ENCODE measurements around the gene COL20A1.

The COL20A1 gene

DNA sequence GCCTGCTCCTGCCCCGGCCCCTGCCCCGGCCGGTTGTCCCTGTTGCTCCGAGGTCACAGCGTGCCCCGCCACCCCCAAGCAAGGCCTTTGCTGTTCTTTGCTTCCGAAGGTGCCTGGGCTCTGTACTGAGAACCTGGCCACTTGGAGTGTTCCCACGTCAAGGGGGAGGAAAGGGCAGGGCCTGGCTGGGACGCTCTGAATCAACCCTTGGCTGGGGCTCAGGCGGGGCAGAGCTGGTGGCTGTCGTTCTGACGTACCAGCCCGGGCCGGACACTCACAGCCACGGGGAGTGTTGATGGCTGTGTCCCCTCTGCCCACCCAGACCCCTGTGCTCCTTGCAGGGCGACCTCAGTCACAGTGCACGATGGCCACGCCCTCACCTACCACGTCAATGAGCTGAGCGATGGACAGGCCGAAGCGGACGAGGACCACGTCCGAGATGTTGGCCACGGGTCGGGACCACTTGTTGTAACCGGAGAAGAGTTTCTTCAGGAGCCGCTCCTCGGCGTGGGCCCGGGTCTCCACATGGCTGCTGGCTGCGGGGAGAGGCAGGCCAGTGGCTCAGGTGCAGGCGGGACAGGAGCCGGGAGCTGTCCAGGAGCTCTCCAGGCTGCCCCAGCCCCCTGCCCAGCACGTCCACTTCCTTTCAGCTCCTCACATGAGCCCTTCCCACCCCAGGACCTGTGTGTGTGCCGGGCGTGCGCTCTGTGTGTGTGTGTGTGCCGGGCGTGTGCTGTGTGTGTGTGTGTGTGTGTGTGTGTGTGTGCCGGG is 66.4 kb downstream of the COL20A1 start:
- TF ChIP-seq, protein P1, sequence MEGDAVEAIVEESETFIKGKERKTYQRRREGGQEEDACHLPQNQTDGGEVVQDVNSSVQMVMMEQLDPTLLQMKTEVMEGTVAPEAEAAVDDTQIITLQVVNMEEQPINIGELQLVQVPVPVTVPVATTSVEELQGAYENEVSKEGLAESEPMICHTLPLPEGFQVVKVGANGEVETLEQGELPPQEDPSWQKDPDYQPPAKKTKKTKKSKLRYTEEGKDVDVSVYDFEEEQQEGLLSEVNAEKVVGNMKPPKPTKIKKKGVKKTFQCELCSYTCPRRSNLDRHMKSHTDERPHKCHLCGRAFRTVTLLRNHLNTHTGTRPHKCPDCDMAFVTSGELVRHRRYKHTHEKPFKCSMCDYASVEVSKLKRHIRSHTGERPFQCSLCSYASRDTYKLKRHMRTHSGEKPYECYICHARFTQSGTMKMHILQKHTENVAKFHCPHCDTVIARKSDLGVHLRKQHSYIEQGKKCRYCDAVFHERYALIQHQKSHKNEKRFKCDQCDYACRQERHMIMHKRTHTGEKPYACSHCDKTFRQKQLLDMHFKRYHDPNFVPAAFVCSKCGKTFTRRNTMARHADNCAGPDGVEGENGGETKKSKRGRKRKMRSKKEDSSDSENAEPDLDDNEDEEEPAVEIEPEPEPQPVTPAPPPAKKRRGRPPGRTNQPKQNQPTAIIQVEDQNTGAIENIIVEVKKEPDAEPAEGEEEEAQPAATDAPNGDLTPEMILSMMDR (IDR thresholded peaks at IDR 0.05) = no peak
- TF ChIP-seq ZFX (IDR thresholded peaks at IDR 0.05; ENCODE audit: borderline replicate concordance) = no peak
- H3K27ac ChIP-seq = no peak overlapping the region

DNA sequence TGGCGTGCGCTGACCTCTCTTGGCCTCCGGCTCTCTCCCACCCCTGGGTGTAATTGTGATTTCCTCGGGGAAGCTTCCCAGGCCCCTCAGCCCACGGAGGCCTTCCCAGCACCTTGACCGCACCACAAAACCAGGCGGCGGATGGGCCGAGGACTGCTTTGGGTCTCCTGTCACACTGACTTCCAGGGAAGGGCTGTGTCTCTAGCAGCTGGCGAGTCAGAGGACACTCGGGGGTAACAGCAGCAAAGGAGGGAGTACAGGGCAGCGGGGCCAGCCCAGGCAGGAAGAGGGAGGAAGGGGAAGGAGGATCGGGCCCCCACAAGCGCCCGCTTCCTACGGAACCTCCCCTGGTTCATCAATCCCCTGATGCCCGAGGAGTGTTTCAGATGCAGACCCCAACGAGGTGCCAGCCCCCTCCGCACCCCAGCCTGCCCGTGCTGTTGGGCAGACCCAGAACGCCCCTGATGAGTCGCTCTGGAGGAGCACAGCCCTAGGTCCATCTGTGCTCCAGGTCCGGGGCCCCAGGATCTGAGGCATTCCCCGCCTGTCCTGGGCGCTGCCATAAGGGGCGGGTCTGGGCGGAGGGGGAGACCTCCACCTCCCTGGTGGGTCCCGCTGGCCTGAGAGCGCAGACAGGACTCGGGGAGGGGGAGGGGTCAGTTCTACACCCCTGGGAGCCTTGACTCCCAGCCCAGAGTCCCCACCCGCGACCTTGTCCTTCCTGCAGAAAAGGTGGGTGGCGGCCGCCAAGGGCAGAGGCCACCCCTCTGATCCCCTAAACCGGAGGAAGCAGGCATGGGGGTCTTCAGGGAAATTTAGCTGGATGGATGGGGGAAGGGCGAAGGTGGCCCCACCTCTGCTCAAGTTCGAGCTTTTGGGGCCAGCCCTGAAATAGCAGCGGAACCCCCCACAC is 67.2 kb downstream of the COL20A1 start:
- no peak for TF ChIP-seq ZFX (IDR thresholded peaks at IDR 0.05; ENCODE audit: borderline replicate concordance)
- TF ChIP-seq, protein P1 (IDR thresholded peaks at IDR 0.05) = no peak
- H3K27ac ChIP-seq = no peak overlapping the region

DNA sequence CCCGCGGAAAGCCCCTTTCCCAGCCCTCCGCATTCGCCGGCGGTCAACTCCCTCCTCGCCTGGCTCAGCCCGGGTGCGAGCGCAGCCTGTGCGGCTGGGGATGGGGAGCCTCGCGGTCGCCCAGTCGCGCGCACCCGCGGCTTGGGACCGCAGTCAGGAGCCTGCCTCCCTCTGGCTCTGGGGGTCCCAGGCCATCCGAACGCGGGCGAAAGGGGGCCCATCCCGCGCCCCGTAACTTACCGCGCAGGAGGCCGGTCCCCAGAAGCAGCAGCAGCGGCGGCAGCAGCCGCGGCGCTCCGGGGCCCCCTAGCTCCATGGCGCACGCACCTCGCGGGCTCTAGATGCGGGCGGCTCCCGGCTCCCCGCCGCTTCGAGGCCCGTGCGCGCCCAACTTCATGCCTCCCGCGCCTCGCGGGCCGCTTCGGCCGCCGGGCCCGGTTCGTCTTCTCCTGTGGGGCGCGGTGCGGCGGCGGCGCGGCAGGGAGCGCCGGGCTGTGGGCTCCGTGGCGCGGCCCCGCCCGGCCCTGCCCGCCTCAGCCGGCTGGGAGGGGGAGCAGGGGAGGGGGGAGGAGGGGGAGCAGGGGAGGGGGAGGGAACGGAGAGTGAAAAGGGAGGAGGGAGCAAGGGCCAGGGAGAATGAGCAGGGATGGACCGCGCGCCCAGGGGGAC is 68.0 kb downstream of the COL20A1 start, which contains the start of gene CHRNA4:
Gene CHRNA4 (minus strand): TSS at position 500 of the 669 bp plus-strand sequence. CDS start 184 bp downstream, at position 316.
- TF ChIP-seq, protein P1 (IDR thresholded peaks at IDR 0.05) = no peak
- no peak for TF ChIP-seq ZFX (IDR thresholded peaks at IDR 0.05; ENCODE audit: borderline replicate concordance)
- no peak within 1 kb of the TSS for H3K27ac ChIP-seq

DNA sequence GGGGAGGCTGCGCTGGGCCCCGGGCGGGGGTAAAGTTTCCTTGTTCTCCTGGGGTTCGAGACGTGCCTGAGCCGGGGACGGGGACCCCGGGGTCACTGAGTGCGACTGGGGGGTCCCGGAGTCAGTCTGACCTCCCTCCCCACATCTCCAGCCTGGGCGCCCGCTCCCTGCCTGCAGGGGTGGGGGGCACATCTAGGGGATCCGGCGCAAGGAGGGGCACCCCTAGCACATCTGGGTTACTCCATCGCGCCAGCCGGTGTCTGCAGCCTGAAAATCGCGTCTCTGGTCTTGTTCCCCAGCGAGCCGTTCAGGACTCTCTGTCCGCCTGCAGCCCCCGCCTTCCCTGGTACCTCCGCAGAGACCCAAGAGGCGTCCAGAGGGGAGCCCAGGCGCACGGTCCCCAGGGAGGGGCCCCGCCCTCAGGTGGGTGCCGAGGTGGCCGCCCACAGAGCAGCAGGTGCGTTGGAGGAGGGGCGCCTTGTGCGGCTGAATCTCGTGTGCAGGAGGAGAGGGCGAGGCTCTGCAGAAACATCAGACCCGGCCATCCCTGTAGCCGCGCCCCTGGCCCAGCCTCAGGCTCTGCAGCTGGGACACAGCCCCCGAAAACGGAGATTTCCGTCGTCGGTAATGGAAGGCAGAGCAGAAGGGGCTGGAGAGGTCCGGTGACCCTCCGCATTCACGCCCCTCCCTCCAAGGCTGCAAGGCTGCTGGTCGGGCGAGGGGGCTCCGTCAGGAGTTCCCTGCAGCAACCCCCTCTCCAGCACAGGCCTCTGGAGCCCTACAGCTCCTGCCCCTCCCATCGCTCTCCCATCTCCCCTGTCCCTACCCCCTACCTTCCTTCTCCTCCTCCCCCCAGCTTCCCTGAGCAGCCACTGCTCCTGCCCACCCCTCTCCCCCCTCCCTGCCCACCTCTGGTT is 68.8 kb downstream of the COL20A1 start:
- no peak for TF ChIP-seq ZFX (IDR thresholded peaks at IDR 0.05; ENCODE audit: borderline replicate concordance)
- TF ChIP-seq, protein P1 (IDR thresholded peaks at IDR 0.05) = no peak
- H3K27ac ChIP-seq = no peak overlapping the region

DNA sequence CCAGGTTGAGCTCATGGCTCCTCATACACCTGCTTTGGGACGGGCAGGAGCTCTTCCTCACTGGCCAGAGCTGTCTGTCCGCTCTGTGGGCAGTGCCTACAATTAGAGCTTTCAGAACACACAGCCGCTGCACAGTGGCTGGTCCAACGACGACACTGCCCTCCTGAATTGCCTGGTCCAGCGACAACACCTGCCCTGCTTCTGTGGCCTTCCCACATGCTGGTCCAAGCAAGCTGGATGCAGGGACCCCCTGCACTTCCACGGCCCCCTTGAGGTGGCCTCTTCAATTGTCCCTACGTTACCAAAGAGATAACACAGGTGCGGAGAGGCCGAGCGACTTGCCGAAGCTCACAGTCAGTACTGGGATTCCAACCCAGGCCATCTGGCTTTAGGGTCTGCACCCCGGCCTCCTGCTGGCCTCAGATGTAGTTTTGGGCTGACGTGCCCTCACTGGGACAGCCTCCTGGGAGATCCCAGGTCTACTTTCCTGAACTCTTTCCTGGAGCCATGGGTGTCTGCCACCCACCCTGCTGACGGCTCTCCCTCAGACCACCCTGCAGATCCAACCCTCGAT is 69.5 kb downstream of the COL20A1 start:
- no peak for TF ChIP-seq ZFX (IDR thresholded peaks at IDR 0.05; ENCODE audit: borderline replicate concordance)
- TF ChIP-seq, protein P1 (IDR thresholded peaks at IDR 0.05) = no peak
- no peak overlapping the region for H3K27ac ChIP-seq

Data from 22Rv1 (cell line).